T-cell (primary cell): ENCODE data around the gene CYP1B1. TPM values are rescaled to one million over a fixed set of nuclear protein-coding genes. Genes with fewer than 3 reads are reported as not detected.

Experiments
- ATAC-seq, 4 experiments: fragments of 200-7000 bp in 3 of 4; fragments of 150-1000 bp in 1 of 4; cut with Tn5 transposase; replicated peaks in 1 of 4; 1 replicate in 3 of 4; 2 replicates in 1 of 4; pipeline ENCODE4 v1.10.0; 2021; ENCODE audit warnings: moderate library complexity in 3 of 4, mild to moderate bottlenecking in 2 of 4, moderate number of reproducible peaks in 1 of 4
- CTCF ChIA-PET, 2 donors: fragments of 300-600 bp; sonication (Branson Sonifier 250); formaldehyde crosslinking; loops; one replicate each; lab custom pipeline; 2022; ENCODE audit warnings: antibody characterized with exemption in 2 of 2; lab: Charles Lee
- POLR2A ChIA-PET, 2 donors: fragments of 300-600 bp; sonication (Branson Sonifier 250); formaldehyde crosslinking; loops; one replicate each; lab custom pipeline; 2022; ENCODE audit warnings: antibody characterized with exemption in 2 of 2; lab: Charles Lee
- DNase-seq, 35 experiments: peaks; one replicate each; pipeline versions ENCODE4 v3.0.0 to v3.0.0-alpha.2; 2013 to 2023
- H3K27ac ChIP-seq: one replicate; pipeline ENCODE4 v1.5.1; 2013; ENCODE audit warnings: low read length
- H3K27me3 ChIP-seq, 2 experiments: replicated peaks in 1 of 2; 1 replicate in 1 of 2; 2 replicates in 1 of 2; pipeline versions ENCODE4 v1.6.1 to v1.7.0; 2013; ENCODE audit warnings: low read length in 1 of 2, mixed read lengths in 1 of 2; ENCODE audit not compliant: control insufficient read depth in 2 of 2, insufficient read depth in 2 of 2; ENCODE audit errors: extremely low read depth in 1 of 2
- H3K36me3 ChIP-seq, 2 donors: 1 replicate in 1 of 2; 2 replicates in 1 of 2; pipeline versions ENCODE4 v1.6.1 to v1.7.0; 2013; ENCODE audit warnings: low read length in 1 of 2; ENCODE audit not compliant: control insufficient read depth in 2 of 2, insufficient read depth in 1 of 2; ENCODE audit errors: extremely low read depth in 1 of 2
- H3K4me1 ChIP-seq, 2 experiments: 1 replicate in 1 of 2; 2 replicates in 1 of 2; pipeline versions ENCODE4 v1.6.1 to v1.7.0; 2013; ENCODE audit warnings: low read length in 2 of 2, mixed read lengths in 1 of 2; ENCODE audit not compliant: insufficient read depth in 2 of 2, control insufficient read depth in 1 of 2; ENCODE audit errors: extremely low read depth in 1 of 2
- H3K4me3 ChIP-seq, 2 donors: 1 replicate in 1 of 2; 2 replicates in 1 of 2; pipeline versions ENCODE4 v1.5.1 to v1.7.0; 2013; ENCODE audit warnings: mild to moderate bottlenecking in 2 of 2, low read length in 1 of 2, moderate library complexity in 1 of 2; ENCODE audit not compliant: control insufficient read depth in 1 of 2; ENCODE audit errors: extremely low read depth in 1 of 2
- H3K9me3 ChIP-seq: 2 replicates; pipeline ENCODE4 v1.7.0; 2013
- H3K27ac Mint-ChIP-seq, 2 donors: one replicate each; pipeline ENCODE4 v1.8.0; 2020 to 2021; ENCODE audit warnings: mild to moderate bottlenecking in 2 of 2, mixed read lengths in 2 of 2
- H3K27me3 Mint-ChIP-seq, 2 donors: one replicate each; pipeline ENCODE4 v1.8.0; 2021 to 2022; ENCODE audit warnings: mixed read lengths in 2 of 2
- H3K36me3 Mint-ChIP-seq: one replicate; pipeline ENCODE4 v1.8.0; 2021; ENCODE audit warnings: mixed read lengths
- H3K4me1 Mint-ChIP-seq, 3 donors: one replicate each; pipeline ENCODE4 v1.8.0; 2020 to 2022; ENCODE audit warnings: mixed read lengths in 3 of 3, mild to moderate bottlenecking in 1 of 3
- H3K4me3 Mint-ChIP-seq, 3 donors: one replicate each; pipeline ENCODE4 v1.8.0; 2020 to 2022; ENCODE audit warnings: mild to moderate bottlenecking in 3 of 3, mixed read lengths in 3 of 3, moderate library complexity in 3 of 3
- H3K9me3 Mint-ChIP-seq, 3 donors: one replicate each; pipeline ENCODE4 v1.8.0; 2020 to 2022; ENCODE audit warnings: mixed read lengths in 3 of 3
- WGBS: methylation state at CpG from one replicate; pipeline ENCODE4 v1.1.5; 2013; ENCODE audit warnings: missing lambda C conversion rate; ENCODE audit not compliant: insufficient coverage; 5-methylcytosine and 5-hydroxymethylcytosine counted together
- total RNA-seq, 35 experiments: library from RNA in 6 of 35; stranded (reverse) in 6 of 35; fragments of 120-200 nt in 1 of 35; gene quantifications; one replicate each; pipeline versions ENCODE4 v1.2.1 to v1.2.4 and lab custom pipeline; 2013 to 2026

Gene CYP1B1
- total RNA-seq, 5 donors from 2014 or later (not counting 1 experiment from before 2014, with no cell fraction given): 0.66 to 0.85 (median 0.76) TPM; not detected in 2

DNA sequence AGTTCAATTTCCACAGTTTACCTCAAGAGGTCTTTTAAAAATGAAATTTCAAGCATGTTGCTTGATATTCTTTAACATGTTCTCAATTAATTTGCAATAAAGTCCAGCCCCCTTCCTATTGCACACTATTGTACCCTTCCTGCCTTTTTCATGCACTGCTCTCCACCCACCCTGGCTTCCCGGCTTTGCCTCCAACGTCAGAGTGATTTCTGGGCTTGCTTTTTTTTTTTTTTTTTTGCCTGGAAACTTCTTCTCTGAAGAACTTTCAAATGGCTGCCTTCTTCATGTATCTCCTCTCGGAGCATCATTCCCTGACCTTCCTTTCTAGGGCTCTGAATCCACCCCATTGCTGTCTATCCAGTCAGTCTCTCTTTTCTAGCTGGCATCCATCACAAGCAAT is 24.4 kb upstream of the CYP1B1 start:
- Mint-ChIP-seq H3K9me3 (peaks cover 0 to 7% (median 0%) of the 10 kb centered on the region in 3 donors), H3K36me3 (no peaks in the 10 kb centered on the region), H3K27ac (peak overlapping the region in 1 of 2 donors; percentile 16), H3K4me1 (peaks cover 6 to 11% (median 9%) of the 10 kb centered on the region in 3 donors), H3K4me3 (no peak overlapping the region), H3K27me3 (peaks cover 55 to 66% of the 10 kb centered on the region in 2 donors)
- ChIA-PET POLR2A (no interaction called here), CTCF (no interaction called here)
- Histone ChIP-seq H3K36me3 (no peaks in the 10 kb centered on the region), H3K4me3 (no peak overlapping the region), H3K27ac (no peak overlapping the region), H3K27me3 (peaks cover 8 to 22% of the 10 kb centered on the region in 2 experiments), H3K4me1 (no peaks in the 10 kb centered on the region), H3K9me3 (no peaks in the 10 kb centered on the region)
- ATAC-seq (no peak), DNase-seq (no peak)
- 52% methylated on average over 2 of the region's 3 CpGs for WGBS

GRCh38 chr2:38099099-38100028 is 23.4 kb upstream of the CYP1B1 start:
- Mint-ChIP-seq H3K36me3 (no peaks in the 10 kb centered on the region), H3K9me3 (peaks cover 0 to 7% (median 0%) of the 10 kb centered on the region in 3 donors), H3K27me3 (peaks cover 62 to 70% of the 10 kb centered on the region in 2 donors), H3K4me3 (no peak overlapping the region), H3K4me1 (peaks cover 6 to 11% (median 9%) of the 10 kb centered on the region in 3 donors), H3K27ac (no peak overlapping the region)
- H3K27me3 ChIP-seq: peaks cover 8 to 27% of the 10 kb centered on the region in 2 experiments
- POLR2A ChIA-PET: no interaction called here
- no peak for DNase-seq
- no peaks in the 10 kb centered on the region for H3K36me3 ChIP-seq
- H3K4me1 ChIP-seq: no peaks in the 10 kb centered on the region
- H3K9me3 ChIP-seq: no peaks in the 10 kb centered on the region
- H3K27ac ChIP-seq: no peak overlapping the region
- no CpG with 5 or more reads among the region's 10 CpGs for WGBS
- H3K4me3 ChIP-seq: no peak overlapping the region
- no peak for ATAC-seq
- CTCF ChIA-PET: no interaction called here

DNA sequence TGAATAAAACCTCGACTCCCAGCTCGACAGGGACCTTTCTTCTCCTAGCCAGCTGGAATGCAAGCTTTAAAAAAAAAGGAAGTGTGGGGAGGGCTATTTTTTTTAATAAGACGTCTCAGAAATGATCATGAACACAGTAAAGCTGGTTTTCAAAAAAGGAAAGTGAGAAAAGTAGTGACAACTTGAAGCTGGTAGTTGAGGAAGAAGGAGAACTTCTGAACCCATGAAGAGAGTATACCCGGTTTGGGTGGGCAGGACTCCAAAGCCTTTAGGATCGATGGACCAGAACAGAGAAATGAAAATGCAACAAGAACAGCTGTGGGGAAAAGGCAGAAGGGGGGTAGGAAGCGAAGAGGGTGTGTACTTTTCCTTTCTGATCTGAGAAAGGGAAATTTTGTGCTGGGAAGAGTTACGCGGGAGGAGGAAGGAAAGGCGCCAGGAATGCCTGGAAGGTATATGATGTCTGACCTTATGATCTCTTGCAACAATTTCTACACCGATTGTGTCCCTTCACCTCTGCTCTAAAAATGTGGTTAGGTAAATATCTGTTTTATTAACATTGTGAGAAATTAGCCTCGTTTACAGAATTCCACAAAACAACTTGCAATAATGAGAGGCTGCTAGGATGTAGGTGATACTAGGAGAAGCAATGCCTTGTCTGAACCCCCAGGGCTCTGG is 22.6 kb upstream of the CYP1B1 start:
- Mint-ChIP-seq H3K27me3 (peaks cover 66 to 73% of the 10 kb centered on the region in 2 donors), H3K36me3 (no peaks in the 10 kb centered on the region), H3K4me3 (no peak overlapping the region), H3K9me3 (peaks cover 0 to 5% (median 0%) of the 10 kb centered on the region in 3 donors), H3K27ac (no peak overlapping the region), H3K4me1 (peaks cover 6 to 11% (median 9%) of the 10 kb centered on the region in 3 donors)
- no peak for ATAC-seq
- H3K9me3 ChIP-seq: no peaks in the 10 kb centered on the region
- H3K27ac ChIP-seq: no peak overlapping the region
- ChIA-PET POLR2A (no interaction called here), CTCF (no interaction called here)
- H3K27me3 ChIP-seq: peaks cover 7 to 23% of the 10 kb centered on the region in 2 experiments
- H3K36me3 ChIP-seq: no peaks in the 10 kb centered on the region
- no peak overlapping the region for H3K4me3 ChIP-seq
- no peak for DNase-seq
- no peaks in the 10 kb centered on the region for H3K4me1 ChIP-seq
- 10% methylated on average over 5 of the region's 11 CpGs for whole genome bisulfite sequencing

GRCh38 chr2:38097988-38098385 is 22.0 kb upstream of the CYP1B1 start:
- Histone ChIP-seq H3K36me3 (no peaks in the 10 kb centered on the region), H3K27me3 (peaks cover 7 to 23% of the 10 kb centered on the region in 2 experiments), H3K27ac (no peak overlapping the region), H3K9me3 (no peaks in the 10 kb centered on the region), H3K4me3 (no peak overlapping the region), H3K4me1 (no peaks in the 10 kb centered on the region)
- whole genome bisulfite sequencing: no CpG with 5 or more reads among the region's 4 CpGs
- CTCF ChIA-PET: no interaction called here
- no peak overlapping the region for H3K27ac Mint-ChIP-seq
- H3K36me3 Mint-ChIP-seq: no peaks in the 10 kb centered on the region
- H3K9me3 Mint-ChIP-seq: no peaks in the 10 kb centered on the region
- ATAC-seq (no peak), DNase-seq (no peak)
- H3K27me3 Mint-ChIP-seq: peaks cover 71 to 74% of the 10 kb centered on the region in 2 donors
- POLR2A ChIA-PET: no interaction called here
- peaks cover 6 to 11% (median 9%) of the 10 kb centered on the region in 3 donors for H3K4me1 Mint-ChIP-seq
- H3K4me3 Mint-ChIP-seq: no peak overlapping the region

GRCh38 chr2:38097258-38097987 is 21.5 kb upstream of the CYP1B1 start:
- H3K36me3 ChIP-seq: no peaks in the 10 kb centered on the region
- Mint-ChIP-seq H3K9me3 (no peaks in the 10 kb centered on the region), H3K4me1 (peaks cover 6 to 11% (median 9%) of the 10 kb centered on the region in 3 donors), H3K27ac (no peak overlapping the region), H3K4me3 (no peak overlapping the region), H3K36me3 (no peaks in the 10 kb centered on the region), H3K27me3 (peaks cover 69 to 74% of the 10 kb centered on the region in 2 donors)
- ChIA-PET CTCF (no interaction called here), POLR2A (no interaction called here)
- no peaks in the 10 kb centered on the region for H3K4me1 ChIP-seq
- peaks cover 7 to 26% of the 10 kb centered on the region in 2 experiments for H3K27me3 ChIP-seq
- no peak overlapping the region for H3K27ac ChIP-seq
- DNase-seq (no peak), ATAC-seq (no peak)
- no peak overlapping the region for H3K4me3 ChIP-seq
- 54% methylated on average over 2 of the region's 2 CpGs for WGBS
- no peaks in the 10 kb centered on the region for H3K9me3 ChIP-seq
